Endodermal cell (in vitro differentiated cells): ENCODE data around the gene TAP1. TPM values are rescaled to one million over a fixed set of nuclear protein-coding genes. Genes with fewer than 3 reads are reported as not detected.

Source experiments
- DNase-seq: peaks from one replicate; pipeline ENCODE4 v3.0.0-alpha.2; 2017
- H3K27ac ChIP-seq: 2 replicates; pipeline ENCODE4 v1.5.1; 2013; ENCODE audit warnings: mild to moderate bottlenecking, low read depth, low read length, moderate library complexity
- H3K27me3 ChIP-seq: 2 replicates; pipeline ENCODE4 v1.6.1; 2013; ENCODE audit warnings: mild to moderate bottlenecking, low read length, moderate library complexity; ENCODE audit not compliant: insufficient read depth, control insufficient read depth, poor library complexity, severe bottlenecking
- H3K36me3 ChIP-seq: 2 replicates; pipeline ENCODE4 v1.7.0; 2013; ENCODE audit warnings: mild to moderate bottlenecking, low read length, moderate library complexity; ENCODE audit not compliant: control insufficient read depth, insufficient read depth
- H3K4me1 ChIP-seq: one replicate; pipeline ENCODE4 v1.7.0; 2013; ENCODE audit warnings: low read length; ENCODE audit not compliant: control insufficient read depth, insufficient read depth
- H3K4me3 ChIP-seq: 2 replicates; pipeline ENCODE4 v1.5.1; 2013; ENCODE audit warnings: mild to moderate bottlenecking, low read length, moderate library complexity
- H3K9ac ChIP-seq: 2 replicates; pipeline ENCODE4 v1.6.1; 2013; ENCODE audit warnings: mild to moderate bottlenecking, low read length, moderate library complexity; ENCODE audit not compliant: poor library complexity, severe bottlenecking; ENCODE audit errors: extremely low read depth
- H3K9me3 ChIP-seq: 2 replicates; pipeline ENCODE4 v1.6.1; 2013; ENCODE audit warnings: mild to moderate bottlenecking, low read length, moderate library complexity; ENCODE audit not compliant: control insufficient read depth
- H3K27ac Mint-ChIP-seq: 2 replicates; pipeline ENCODE4 v1.8.0; 2020; ENCODE audit warnings: mixed read lengths
- H3K27me3 Mint-ChIP-seq: 2 replicates; pipeline ENCODE4 v1.8.0; 2021; ENCODE audit warnings: mild to moderate bottlenecking, mixed read lengths; ENCODE audit not compliant: insufficient read depth
- H3K36me3 Mint-ChIP-seq: 2 replicates; pipeline ENCODE4 v1.8.0; 2020; ENCODE audit warnings: low read depth, mixed read lengths
- H3K4me1 Mint-ChIP-seq: 2 replicates; pipeline ENCODE4 v1.8.0; 2020; ENCODE audit warnings: mixed read lengths
- H3K4me3 Mint-ChIP-seq: 2 replicates; pipeline ENCODE4 v1.8.0; 2020; ENCODE audit warnings: mild to moderate bottlenecking, moderate library complexity, mixed read lengths
- H3K9me3 Mint-ChIP-seq: 2 replicates; pipeline ENCODE4 v1.8.0; 2020; ENCODE audit warnings: mild to moderate bottlenecking, mixed read lengths
- CTCF ChIP-seq: fragments of 200-600 bp; sonication (generic); conservative IDR thresholded peaks from 2 replicates; pipeline ENCODE4 v1.5.0; 2021; ENCODE audit warnings: antibody characterized with exemption, mild to moderate bottlenecking
- WGBS, 2 experiments: methylation state at CpG; one replicate each; pipeline versions ENCODE4 v1.1.5 to v1.1.7; 2013; ENCODE audit warnings: missing lambda C conversion rate in 2 of 2, mixed read lengths in 1 of 2; ENCODE audit not compliant: insufficient coverage in 1 of 2, insufficient read length in 1 of 2; 5-methylcytosine and 5-hydroxymethylcytosine counted together
- total RNA-seq, 2 donors: library from RNA; stranded (reverse); fragmentation: NEBNext Ultra II Directional in 1 of 2; extraction: Animal tissue kit (Norgen Biotek cat#: 25700) in 1 of 2; gene quantifications; 2 replicates in 1 of 2; 3 replicates in 1 of 2; pipeline ENCODE4 v1.2.1, GENCODE V29; 2021

Gene TAP1
- total RNA-seq, 2 donors from 2014 or later: 2.0 to 2.6 TPM

- H3K9me3 Mint-ChIP-seq: no peaks in the 10 kb centered on the region
- DNase-seq: peak; percentile 77
- Histone ChIP-seq H3K4me1 (peaks cover 4% of the 10 kb centered on the region), H3K9me3 (no peaks in the 10 kb centered on the region), H3K36me3 (no peaks in the 10 kb centered on the region), H3K27me3 (peaks cover 98% of the 10 kb centered on the region), H3K4me3 (peak overlapping the region; percentile 76), H3K27ac (no peak overlapping the region), H3K9ac (no peak overlapping the region)
- TF ChIP-seq CTCF: no peak
- peaks cover 86% of the 10 kb centered on the region for H3K27me3 Mint-ChIP-seq
- 8 to 12% methylated on average over 24 to 28 of the region's 28 CpGs for WGBS, 2 experiments
- no peaks in the 10 kb centered on the region for H3K36me3 Mint-ChIP-seq
- peaks cover 7% of the 10 kb centered on the region for H3K4me1 Mint-ChIP-seq
- H3K4me3 Mint-ChIP-seq: peak overlapping the region; percentile 68
- no peak overlapping the region for H3K27ac Mint-ChIP-seq
Measured at GRCh38 chr6:32843331-32843978, 10.0 kb downstream of the TAP1 start.

GRCh38 chr6:32842690-32843089 is 10.8 kb downstream of the TAP1 start:
- H3K4me1 Mint-ChIP-seq: peaks cover 7% of the 10 kb centered on the region
- TF ChIP-seq CTCF: no peak
- 92% methylated on average over 7 to 8 of the region's 8 CpGs for WGBS, 2 experiments

GRCh38 chr6:32842021-32842650 is 11.4 kb downstream of the TAP1 start:
- Mint-ChIP-seq H3K27ac (no peak overlapping the region), H3K27me3 (peaks cover 79% of the 10 kb centered on the region)
- H3K4me1 ChIP-seq: peaks cover 4% of the 10 kb centered on the region

More at GRCh38 chr6:32842690-32843089, 10.8 kb downstream of the TAP1 start:
- no peak for DNase-seq
- Histone ChIP-seq H3K27me3 (peaks cover 93% of the 10 kb centered on the region), H3K27ac (no peak overlapping the region), H3K36me3 (no peaks in the 10 kb centered on the region), H3K4me1 (peaks cover 4% of the 10 kb centered on the region), H3K4me3 (no peak overlapping the region), H3K9ac (no peak overlapping the region), H3K9me3 (no peaks in the 10 kb centered on the region)
- H3K9me3 Mint-ChIP-seq: no peaks in the 10 kb centered on the region
- no peaks in the 10 kb centered on the region for H3K36me3 Mint-ChIP-seq
- peaks cover 79% of the 10 kb centered on the region for H3K27me3 Mint-ChIP-seq
- no peak overlapping the region for H3K4me3 Mint-ChIP-seq
- no peak overlapping the region for H3K27ac Mint-ChIP-seq

More at GRCh38 chr6:32842021-32842650, 11.4 kb downstream of the TAP1 start:
- WGBS, 2 experiments: 88 to 92% methylated on average over 6 of the region's 6 CpGs
- Mint-ChIP-seq H3K4me1 (peaks cover 7% of the 10 kb centered on the region), H3K9me3 (no peaks in the 10 kb centered on the region), H3K4me3 (no peak overlapping the region), H3K36me3 (no peaks in the 10 kb centered on the region)
- Histone ChIP-seq H3K36me3 (no peaks in the 10 kb centered on the region), H3K9me3 (no peaks in the 10 kb centered on the region), H3K9ac (no peak overlapping the region), H3K27ac (no peak overlapping the region), H3K27me3 (peaks cover 93% of the 10 kb centered on the region), H3K4me3 (no peak overlapping the region)
- TF ChIP-seq CTCF: no peak
- no peak for DNase-seq
